GM12878 (cell line): Measurements from ENCODE around the gene TTLL4.

Experiments used
- CBFB ChIP-seq: IDR thresholded peaks from 2 replicates; pipeline ENCODE4 v1.6.1; 2016; ENCODE audit warnings: antibody characterized with exemption, low read depth
- CHD4 ChIP-seq: fragments of 200-600 bp; sonication (generic); IDR thresholded peaks from 2 replicates; pipeline ENCODE4 v1.6.1; 2016; ENCODE audit warnings: mild to moderate bottlenecking
- EGR1 ChIP-seq, 2 experiments: IDR thresholded peaks; 1 replicate in 1 of 2; 2 replicates in 1 of 2; pipeline ENCODE4 v1.6.1; 2011 to 2012; ENCODE audit warnings: low read depth in 2 of 2, low read length in 2 of 2, borderline replicate concordance in 1 of 2, mild to moderate bottlenecking in 1 of 2, moderate library complexity in 1 of 2
- EZH2 ChIP-seq: IDR thresholded peaks from 2 replicates; pipeline ENCODE4 v1.6.1; 2012; ENCODE audit warnings: low read depth, mild to moderate bottlenecking, control low read depth, inconsistent platforms, low read length, borderline replicate concordance; ENCODE audit not compliant: control insufficient read depth
- NFIC ChIP-seq: IDR thresholded peaks from 2 replicates; pipeline ENCODE4 v1.6.1; 2012; ENCODE audit warnings: low read depth, mild to moderate bottlenecking, inconsistent platforms, low read length, moderate library complexity
- POLR2A ChIP-seq: IDR thresholded peaks from 2 replicates; pipeline ENCODE4 v1.6.1; 2011; ENCODE audit warnings: low read depth, mild to moderate bottlenecking, low read length
- TBL1XR1 ChIP-seq: IDR thresholded peaks from 2 replicates; pipeline ENCODE4 v1.6.1; 2012; ENCODE audit warnings: low read depth, low read length, improper control_type of control experiment
- TF ChIP-seq, protein P1 (sequence below), 3 experiments: IDR thresholded peaks in 2 of 3; conservative IDR thresholded peaks in 1 of 3; 2 replicates each; pipeline ENCODE4 v1.5.1; 2011; ENCODE audit warnings: low read depth in 3 of 3, low read length in 3 of 3, mild to moderate bottlenecking in 3 of 3, control low read depth in 2 of 3, moderate library complexity in 2 of 3, inconsistent platforms in 1 of 3, mixed read lengths in 1 of 3; ENCODE audit not compliant: control insufficient read depth in 2 of 3, insufficient read depth in 1 of 3; ENCODE audit errors: extremely low read depth in 1 of 3
- TF ChIP-seq, protein P2 (sequence below): fragments of 450-650 bp; IDR thresholded peaks from 2 replicates; pipeline ENCODE4 v1.6.1; 2017; ENCODE audit warnings: mild to moderate bottlenecking, moderate library complexity
- TF ChIP-seq, protein P3 (sequence below): IDR thresholded peaks from 2 replicates; pipeline ENCODE4 v1.6.1; 2011; ENCODE audit warnings: low read depth, mild to moderate bottlenecking, low read length, moderate library complexity, borderline replicate concordance; ENCODE audit errors: extremely low read depth
- TF ChIP-seq, protein P4 (sequence below): fragments of 450-650 bp; IDR thresholded peaks from 2 replicates; pipeline ENCODE4 v1.6.1; 2018; ENCODE audit warnings: mild to moderate bottlenecking, low read depth, moderate library complexity; ENCODE audit not compliant: partially characterized antibody

DNA sequence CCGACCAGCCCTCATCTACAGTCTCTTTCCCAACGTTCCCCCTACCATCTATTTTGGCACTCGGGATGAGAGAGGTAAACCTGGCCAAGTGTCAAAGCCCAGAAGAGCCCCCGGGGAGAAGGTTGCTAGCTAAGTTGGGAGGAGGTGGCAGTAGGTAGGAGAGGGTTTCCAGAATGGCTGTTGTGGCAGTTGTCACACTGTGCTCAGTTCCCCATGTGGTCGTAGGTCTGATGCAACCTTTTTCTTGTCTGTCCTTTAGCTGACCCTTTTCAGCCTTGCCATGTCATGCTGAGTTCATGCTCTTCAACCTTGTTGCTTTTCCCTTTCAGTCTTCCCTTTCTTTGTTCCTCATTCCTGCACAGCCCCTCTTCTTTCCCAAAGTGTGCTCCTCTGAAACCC lies 34.5 kb downstream of the TTLL4 start:
- TF ChIP-seq CBFB = no peak
- TF ChIP-seq EGR1 (IDR thresholded peaks at IDR 0.05; ENCODE audit: borderline replicate concordance in 1 of 2, low read depth in 2 of 2, low read length in 2 of 2) = no peak
- no peak for TF ChIP-seq TBL1XR1
- TF ChIP-seq, protein P1, sequence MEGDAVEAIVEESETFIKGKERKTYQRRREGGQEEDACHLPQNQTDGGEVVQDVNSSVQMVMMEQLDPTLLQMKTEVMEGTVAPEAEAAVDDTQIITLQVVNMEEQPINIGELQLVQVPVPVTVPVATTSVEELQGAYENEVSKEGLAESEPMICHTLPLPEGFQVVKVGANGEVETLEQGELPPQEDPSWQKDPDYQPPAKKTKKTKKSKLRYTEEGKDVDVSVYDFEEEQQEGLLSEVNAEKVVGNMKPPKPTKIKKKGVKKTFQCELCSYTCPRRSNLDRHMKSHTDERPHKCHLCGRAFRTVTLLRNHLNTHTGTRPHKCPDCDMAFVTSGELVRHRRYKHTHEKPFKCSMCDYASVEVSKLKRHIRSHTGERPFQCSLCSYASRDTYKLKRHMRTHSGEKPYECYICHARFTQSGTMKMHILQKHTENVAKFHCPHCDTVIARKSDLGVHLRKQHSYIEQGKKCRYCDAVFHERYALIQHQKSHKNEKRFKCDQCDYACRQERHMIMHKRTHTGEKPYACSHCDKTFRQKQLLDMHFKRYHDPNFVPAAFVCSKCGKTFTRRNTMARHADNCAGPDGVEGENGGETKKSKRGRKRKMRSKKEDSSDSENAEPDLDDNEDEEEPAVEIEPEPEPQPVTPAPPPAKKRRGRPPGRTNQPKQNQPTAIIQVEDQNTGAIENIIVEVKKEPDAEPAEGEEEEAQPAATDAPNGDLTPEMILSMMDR (IDR thresholded peaks at IDR 0.05 in 2 of 3, conservative IDR thresholded peaks at IDR 0.05 in 1 of 3; ENCODE audit: control insufficient read depth in 2 of 3, extremely low read depth in 1 of 3, insufficient read depth in 1 of 3, low read depth in 3 of 3, low read length in 3 of 3) = no peak
- no peak for TF ChIP-seq EZH2
- TF ChIP-seq POLR2A = no peak
- TF ChIP-seq, protein P2, sequence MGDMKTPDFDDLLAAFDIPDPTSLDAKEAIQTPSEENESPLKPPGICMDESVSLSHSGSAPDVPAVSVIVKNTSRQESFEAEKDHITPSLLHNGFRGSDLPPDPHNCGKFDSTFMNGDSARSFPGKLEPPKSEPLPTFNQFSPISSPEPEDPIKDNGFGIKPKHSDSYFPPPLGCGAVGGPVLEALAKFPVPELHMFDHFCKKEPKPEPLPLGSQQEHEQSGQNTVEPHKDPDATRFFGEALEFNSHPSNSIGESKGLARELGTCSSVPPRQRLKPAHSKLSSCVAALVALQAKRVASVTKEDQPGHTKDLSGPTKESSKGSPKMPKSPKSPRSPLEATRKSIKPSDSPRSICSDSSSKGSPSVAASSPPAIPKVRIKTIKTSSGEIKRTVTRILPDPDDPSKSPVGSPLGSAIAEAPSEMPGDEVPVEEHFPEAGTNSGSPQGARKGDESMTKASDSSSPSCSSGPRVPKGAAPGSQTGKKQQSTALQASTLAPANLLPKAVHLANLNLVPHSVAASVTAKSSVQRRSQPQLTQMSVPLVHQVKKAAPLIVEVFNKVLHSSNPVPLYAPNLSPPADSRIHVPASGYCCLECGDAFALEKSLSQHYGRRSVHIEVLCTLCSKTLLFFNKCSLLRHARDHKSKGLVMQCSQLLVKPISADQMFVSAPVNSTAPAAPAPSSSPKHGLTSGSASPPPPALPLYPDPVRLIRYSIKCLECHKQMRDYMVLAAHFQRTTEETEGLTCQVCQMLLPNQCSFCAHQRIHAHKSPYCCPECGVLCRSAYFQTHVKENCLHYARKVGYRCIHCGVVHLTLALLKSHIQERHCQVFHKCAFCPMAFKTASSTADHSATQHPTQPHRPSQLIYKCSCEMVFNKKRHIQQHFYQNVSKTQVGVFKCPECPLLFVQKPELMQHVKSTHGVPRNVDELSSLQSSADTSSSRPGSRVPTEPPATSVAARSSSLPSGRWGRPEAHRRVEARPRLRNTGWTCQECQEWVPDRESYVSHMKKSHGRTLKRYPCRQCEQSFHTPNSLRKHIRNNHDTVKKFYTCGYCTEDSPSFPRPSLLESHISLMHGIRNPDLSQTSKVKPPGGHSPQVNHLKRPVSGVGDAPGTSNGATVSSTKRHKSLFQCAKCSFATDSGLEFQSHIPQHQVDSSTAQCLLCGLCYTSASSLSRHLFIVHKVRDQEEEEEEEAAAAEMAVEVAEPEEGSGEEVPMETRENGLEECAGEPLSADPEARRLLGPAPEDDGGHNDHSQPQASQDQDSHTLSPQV = no peak
- TF ChIP-seq, protein P3, sequence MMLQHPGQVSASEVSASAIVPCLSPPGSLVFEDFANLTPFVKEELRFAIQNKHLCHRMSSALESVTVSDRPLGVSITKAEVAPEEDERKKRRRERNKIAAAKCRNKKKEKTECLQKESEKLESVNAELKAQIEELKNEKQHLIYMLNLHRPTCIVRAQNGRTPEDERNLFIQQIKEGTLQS = no peak
- no peak for TF ChIP-seq CHD4
- no peak for TF ChIP-seq NFIC
- TF ChIP-seq, protein P4, sequence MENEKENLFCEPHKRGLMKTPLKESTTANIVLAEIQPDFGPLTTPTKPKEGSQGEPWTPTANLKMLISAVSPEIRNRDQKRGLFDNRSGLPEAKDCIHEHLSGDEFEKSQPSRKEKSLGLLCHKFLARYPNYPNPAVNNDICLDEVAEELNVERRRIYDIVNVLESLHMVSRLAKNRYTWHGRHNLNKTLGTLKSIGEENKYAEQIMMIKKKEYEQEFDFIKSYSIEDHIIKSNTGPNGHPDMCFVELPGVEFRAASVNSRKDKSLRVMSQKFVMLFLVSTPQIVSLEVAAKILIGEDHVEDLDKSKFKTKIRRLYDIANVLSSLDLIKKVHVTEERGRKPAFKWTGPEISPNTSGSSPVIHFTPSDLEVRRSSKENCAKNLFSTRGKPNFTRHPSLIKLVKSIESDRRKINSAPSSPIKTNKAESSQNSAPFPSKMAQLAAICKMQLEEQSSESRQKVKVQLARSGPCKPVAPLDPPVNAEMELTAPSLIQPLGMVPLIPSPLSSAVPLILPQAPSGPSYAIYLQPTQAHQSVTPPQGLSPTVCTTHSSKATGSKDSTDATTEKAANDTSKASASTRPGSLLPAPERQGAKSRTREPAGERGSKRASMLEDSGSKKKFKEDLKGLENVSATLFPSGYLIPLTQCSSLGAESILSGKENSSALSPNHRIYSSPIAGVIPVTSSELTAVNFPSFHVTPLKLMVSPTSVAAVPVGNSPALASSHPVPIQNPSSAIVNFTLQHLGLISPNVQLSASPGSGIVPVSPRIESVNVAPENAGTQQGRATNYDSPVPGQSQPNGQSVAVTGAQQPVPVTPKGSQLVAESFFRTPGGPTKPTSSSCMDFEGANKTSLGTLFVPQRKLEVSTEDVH = no peak
